Esophagus squamous epithelium (tissue), 4 donors: Measurements from ENCODE around the gene FHIT.

ENCODE experiments used
- CTCF ChIP-seq, 6 experiments: fragments of 450-650 bp in 4 of 6; fragments of 200-600 bp in 2 of 6; sonication (generic) in 2 of 6; IDR thresholded peaks; one replicate each; pipeline ENCODE4 v1.5.1; 2016 to 2019; ENCODE audit warnings: antibody characterized with exemption in 6 of 6, mild to moderate bottlenecking in 4 of 6, moderate library complexity in 4 of 6
- POLR2A ChIP-seq, 4 donors: fragments of 450-650 bp; IDR thresholded peaks; one replicate each; pipeline ENCODE4 v1.6.1; 2017; ENCODE audit warnings: antibody characterized with exemption in 4 of 4, mild to moderate bottlenecking in 4 of 4, moderate library complexity in 3 of 4

GRCh38 chr3:59784164-59784563, 1467.1 kb downstream of the FHIT start:
- no peak for TF ChIP-seq CTCF (IDR thresholded peaks at IDR 0.05)
- TF ChIP-seq POLR2A (IDR thresholded peaks at IDR 0.05) = no peak
